Liver (tissue), 9 donors: ENCODE data around the gene THRAP3. TPM values are rescaled to one million over a fixed set of nuclear protein-coding genes. Genes with fewer than 3 reads are reported as not detected.

ENCODE experiments used
- DNase-seq: peaks from one replicate; pipeline ENCODE4 v3.0.0-alpha.2; 2017; ENCODE audit warnings: low spot score
- H3K27ac ChIP-seq, 2 donors: one replicate each; pipeline ENCODE4 v1.7.0; 2013; ENCODE audit warnings: inconsistent platforms in 2 of 2, low read length in 2 of 2, control low read depth in 1 of 2, low read depth in 1 of 2, mild to moderate bottlenecking in 1 of 2
- H3K27me3 ChIP-seq, 4 donors: one replicate each; pipeline versions ENCODE4 v1.6.1 to v1.7.0; 2013; ENCODE audit warnings: low read length in 3 of 4, inconsistent platforms in 1 of 4, mild to moderate bottlenecking in 1 of 4, moderate library complexity in 1 of 4; ENCODE audit not compliant: control insufficient read depth in 4 of 4, insufficient read depth in 4 of 4
- H3K36me3 ChIP-seq, 4 donors: one replicate each; pipeline versions ENCODE4 v1.6.1 to v1.7.0; 2013; ENCODE audit warnings: low read length in 3 of 4, mild to moderate bottlenecking in 3 of 4, low read depth in 1 of 4, moderate library complexity in 1 of 4; ENCODE audit not compliant: control insufficient read depth in 4 of 4, insufficient read depth in 3 of 4
- H3K4me1 ChIP-seq, 4 donors: one replicate each; pipeline versions ENCODE4 v1.6.1 to v1.7.0; 2013; ENCODE audit warnings: low read length in 3 of 4, mild to moderate bottlenecking in 3 of 4, moderate library complexity in 1 of 4; ENCODE audit not compliant: control insufficient read depth in 4 of 4, insufficient read depth in 4 of 4
- H3K4me3 ChIP-seq, 3 donors: one replicate each; pipeline versions ENCODE4 v1.6.1 to v1.7.0; 2013; ENCODE audit warnings: low read length in 3 of 3, control low read depth in 1 of 3, low read depth in 1 of 3, mild to moderate bottlenecking in 1 of 3
- H3K9ac ChIP-seq, 2 donors: one replicate each; pipeline ENCODE4 v1.7.0; 2013; ENCODE audit warnings: low read length in 2 of 2, mild to moderate bottlenecking in 2 of 2, moderate library complexity in 2 of 2, control low read depth in 1 of 2, low read depth in 1 of 2
- H3K9me3 ChIP-seq, 4 donors: one replicate each; pipeline versions ENCODE4 v1.6.1 to v1.7.0; 2013; ENCODE audit warnings: low read length in 3 of 4; ENCODE audit not compliant: control insufficient read depth in 4 of 4
- EGR1 ChIP-seq, 2 donors: IDR thresholded peaks; 2 replicates each; pipeline ENCODE4 v1.6.1; 2016 to 2018; ENCODE audit warnings: antibody characterized with exemption in 2 of 2, low read depth in 2 of 2
- FOXA1 ChIP-seq: IDR thresholded peaks from 2 replicates; pipeline ENCODE4 v1.6.1; 2016; ENCODE audit warnings: antibody characterized with exemption
- FOXA2 ChIP-seq: IDR thresholded peaks from 2 replicates; pipeline ENCODE4 v1.6.1; 2016; ENCODE audit warnings: antibody characterized with exemption
- GABPA ChIP-seq, 2 donors: IDR thresholded peaks in 1 of 2; conservative IDR thresholded peaks in 1 of 2; 2 replicates each; pipeline ENCODE4 v1.6.1; 2016; ENCODE audit warnings: antibody characterized with exemption in 2 of 2, mild to moderate bottlenecking in 1 of 2, moderate library complexity in 1 of 2
- HNF4A ChIP-seq, 2 donors: conservative IDR thresholded peaks; 2 replicates each; pipeline ENCODE4 v1.6.1; 2016; ENCODE audit warnings: antibody characterized with exemption in 2 of 2, mild to moderate bottlenecking in 2 of 2
- JUND ChIP-seq, 2 donors: IDR thresholded peaks; 2 replicates each; pipeline ENCODE4 v1.6.1; 2016; ENCODE audit warnings: antibody characterized with exemption in 2 of 2
- NR2F2 ChIP-seq: IDR thresholded peaks from 2 replicates; pipeline ENCODE4 v1.6.1; 2016; ENCODE audit warnings: antibody characterized with exemption
- RAD21 ChIP-seq, 2 donors: IDR thresholded peaks; 2 replicates each; pipeline ENCODE4 v1.6.1; 2016; ENCODE audit warnings: antibody characterized with exemption in 2 of 2, mild to moderate bottlenecking in 2 of 2
- RXRA ChIP-seq, 2 donors: IDR thresholded peaks; 2 replicates each; pipeline ENCODE4 v1.6.1; 2017 to 2018; ENCODE audit warnings: antibody characterized with exemption in 2 of 2, mild to moderate bottlenecking in 1 of 2
- SP1 ChIP-seq: IDR thresholded peaks from 2 replicates; pipeline ENCODE4 v1.6.1; 2018; ENCODE audit warnings: antibody characterized with exemption, mild to moderate bottlenecking
- TAF1 ChIP-seq: conservative IDR thresholded peaks from 2 replicates; pipeline ENCODE4 v1.6.1; 2016; ENCODE audit warnings: antibody characterized with exemption, mild to moderate bottlenecking
- YY1 ChIP-seq: IDR thresholded peaks from 2 replicates; pipeline ENCODE4 v1.6.1; 2016; ENCODE audit warnings: antibody characterized with exemption, mild to moderate bottlenecking
- WGBS: extraction: QIAGEN DNeasy Blood & Tissue Kit; methylation state at CpG from one replicate; pipeline ENCODE4 v1.1.7; 2013; 5-methylcytosine and 5-hydroxymethylcytosine counted together
- polyA plus RNA-seq, 2 donors: library from polyadenylated mRNA; stranded (reverse) in 1 of 2; unstranded in 1 of 2; fragments of 200-250 nt in 1 of 2; fragments of >200 nt in 1 of 2; fragmentation: Nextera tagmentation in 1 of 2; extraction: Ambion mirVana in 1 of 2; gene quantifications; one replicate each; pipeline versions ENCODE4 v1.2.1 to v1.2.3, GENCODE V29; 2013 to 2015
- total RNA-seq, 2 donors: library from RNA; depleted of rRNA; stranded (reverse); fragments of >200 nt; gene quantifications; one replicate each; pipeline ENCODE4 v1.2.3, GENCODE V29; 2014
- TF ChIP-seq, protein P1 (sequence below): fragments of 150-350 bp; IDR thresholded peaks from 2 replicates; pipeline ENCODE4 v1.5.1; 2017; ENCODE audit warnings: improper control_type of control experiment, low read depth, low read length; ENCODE audit not compliant: missing input control
- TF ChIP-seq, protein P2 (sequence below): IDR thresholded peaks from 2 replicates; pipeline ENCODE4 v1.6.1; 2016; ENCODE audit warnings: antibody characterized with exemption, mild to moderate bottlenecking
- TF ChIP-seq, protein P3 (sequence below): IDR thresholded peaks from 2 replicates; pipeline ENCODE4 v1.6.1; 2016; ENCODE audit warnings: antibody characterized with exemption
- TF ChIP-seq, protein P4 (sequence below): IDR thresholded peaks from 2 replicates; pipeline ENCODE4 v1.6.1; 2016; ENCODE audit warnings: antibody characterized with exemption
- TF ChIP-seq, protein P5 (sequence below): IDR thresholded peaks from 2 replicates; pipeline ENCODE4 v1.6.1; 2016; ENCODE audit warnings: antibody characterized with exemption
- donor health status: healthy.
- donor health status: healthy.
- donor health status: healthy.
- donor health status: healthy.
- donor health status: healthy.

Gene THRAP3
- total and polyA plus RNA-seq, 4 donors: 21.3 to 55.1 (median 45.8) TPM

DNA sequence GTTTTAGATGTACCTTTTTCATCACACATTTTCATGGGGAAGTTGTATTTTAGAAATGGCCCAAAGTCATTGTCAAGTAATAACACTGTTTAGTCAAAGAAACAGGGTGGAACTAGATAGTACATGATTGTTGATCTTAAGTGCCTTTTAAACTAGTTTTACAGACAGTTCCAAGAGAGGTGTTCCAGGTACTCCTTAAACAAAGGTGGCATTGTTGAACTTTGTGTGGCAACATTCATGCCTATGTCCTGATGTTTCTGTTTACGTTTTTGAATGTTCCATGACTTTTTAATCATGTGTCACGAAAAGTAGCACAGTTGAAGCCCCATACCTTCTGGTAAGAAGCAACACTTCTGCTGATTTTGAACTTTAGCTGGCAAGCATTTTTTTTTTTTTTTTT, 72.8 kb downstream of the THRAP3 start (continued):
- no peak for TF ChIP-seq FOXA1

DNA sequence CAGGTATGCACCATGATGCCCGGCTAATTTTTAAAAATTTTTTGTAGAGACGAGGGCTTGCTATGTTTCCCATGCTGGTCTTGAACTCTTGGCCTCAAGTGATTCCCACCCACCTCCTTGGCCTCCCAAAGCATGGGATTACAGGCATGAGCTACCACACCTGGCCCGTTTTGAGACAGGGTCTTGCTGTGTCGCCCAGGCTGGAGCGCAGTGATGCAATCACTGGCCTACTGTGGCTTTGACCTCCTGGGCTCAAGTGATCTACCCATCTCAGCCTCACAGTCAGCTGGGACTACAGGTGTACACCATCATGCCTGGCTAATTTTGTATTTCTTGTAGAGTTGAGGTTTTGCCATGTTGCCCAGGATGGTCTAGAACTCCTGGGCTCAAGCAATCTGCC, 74.4 kb downstream of the THRAP3 start:
- H3K27ac ChIP-seq: no peak overlapping the region

More for the DNA sequence above, 74.4 kb downstream of the THRAP3 start:
- Histone ChIP-seq H3K9me3 (no peaks in the 10 kb centered on the region), H3K4me1 (no peaks in the 10 kb centered on the region), H3K4me3 (no peak overlapping the region), H3K36me3 (peaks cover 15 to 77% (median 61%) of the 10 kb centered on the region in 4 donors), H3K9ac (no peak overlapping the region), H3K27me3 (no peaks in the 10 kb centered on the region)
- DNase-seq: no peak
- 93% methylated on average over 5 of the region's 5 CpGs for WGBS
- TF ChIP-seq, protein P1, sequence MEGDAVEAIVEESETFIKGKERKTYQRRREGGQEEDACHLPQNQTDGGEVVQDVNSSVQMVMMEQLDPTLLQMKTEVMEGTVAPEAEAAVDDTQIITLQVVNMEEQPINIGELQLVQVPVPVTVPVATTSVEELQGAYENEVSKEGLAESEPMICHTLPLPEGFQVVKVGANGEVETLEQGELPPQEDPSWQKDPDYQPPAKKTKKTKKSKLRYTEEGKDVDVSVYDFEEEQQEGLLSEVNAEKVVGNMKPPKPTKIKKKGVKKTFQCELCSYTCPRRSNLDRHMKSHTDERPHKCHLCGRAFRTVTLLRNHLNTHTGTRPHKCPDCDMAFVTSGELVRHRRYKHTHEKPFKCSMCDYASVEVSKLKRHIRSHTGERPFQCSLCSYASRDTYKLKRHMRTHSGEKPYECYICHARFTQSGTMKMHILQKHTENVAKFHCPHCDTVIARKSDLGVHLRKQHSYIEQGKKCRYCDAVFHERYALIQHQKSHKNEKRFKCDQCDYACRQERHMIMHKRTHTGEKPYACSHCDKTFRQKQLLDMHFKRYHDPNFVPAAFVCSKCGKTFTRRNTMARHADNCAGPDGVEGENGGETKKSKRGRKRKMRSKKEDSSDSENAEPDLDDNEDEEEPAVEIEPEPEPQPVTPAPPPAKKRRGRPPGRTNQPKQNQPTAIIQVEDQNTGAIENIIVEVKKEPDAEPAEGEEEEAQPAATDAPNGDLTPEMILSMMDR: no peak
- TF ChIP-seq, protein P2, sequence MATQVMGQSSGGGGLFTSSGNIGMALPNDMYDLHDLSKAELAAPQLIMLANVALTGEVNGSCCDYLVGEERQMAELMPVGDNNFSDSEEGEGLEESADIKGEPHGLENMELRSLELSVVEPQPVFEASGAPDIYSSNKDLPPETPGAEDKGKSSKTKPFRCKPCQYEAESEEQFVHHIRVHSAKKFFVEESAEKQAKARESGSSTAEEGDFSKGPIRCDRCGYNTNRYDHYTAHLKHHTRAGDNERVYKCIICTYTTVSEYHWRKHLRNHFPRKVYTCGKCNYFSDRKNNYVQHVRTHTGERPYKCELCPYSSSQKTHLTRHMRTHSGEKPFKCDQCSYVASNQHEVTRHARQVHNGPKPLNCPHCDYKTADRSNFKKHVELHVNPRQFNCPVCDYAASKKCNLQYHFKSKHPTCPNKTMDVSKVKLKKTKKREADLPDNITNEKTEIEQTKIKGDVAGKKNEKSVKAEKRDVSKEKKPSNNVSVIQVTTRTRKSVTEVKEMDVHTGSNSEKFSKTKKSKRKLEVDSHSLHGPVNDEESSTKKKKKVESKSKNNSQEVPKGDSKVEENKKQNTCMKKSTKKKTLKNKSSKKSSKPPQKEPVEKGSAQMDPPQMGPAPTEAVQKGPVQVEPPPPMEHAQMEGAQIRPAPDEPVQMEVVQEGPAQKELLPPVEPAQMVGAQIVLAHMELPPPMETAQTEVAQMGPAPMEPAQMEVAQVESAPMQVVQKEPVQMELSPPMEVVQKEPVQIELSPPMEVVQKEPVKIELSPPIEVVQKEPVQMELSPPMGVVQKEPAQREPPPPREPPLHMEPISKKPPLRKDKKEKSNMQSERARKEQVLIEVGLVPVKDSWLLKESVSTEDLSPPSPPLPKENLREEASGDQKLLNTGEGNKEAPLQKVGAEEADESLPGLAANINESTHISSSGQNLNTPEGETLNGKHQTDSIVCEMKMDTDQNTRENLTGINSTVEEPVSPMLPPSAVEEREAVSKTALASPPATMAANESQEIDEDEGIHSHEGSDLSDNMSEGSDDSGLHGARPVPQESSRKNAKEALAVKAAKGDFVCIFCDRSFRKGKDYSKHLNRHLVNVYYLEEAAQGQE: no peak
- no peak for TF ChIP-seq NR2F2
- no peak for TF ChIP-seq JUND (IDR thresholded peaks at IDR 0.05)
- no peak for TF ChIP-seq FOXA1
- TF ChIP-seq RAD21 (IDR thresholded peaks at IDR 0.05): no peak
- TF ChIP-seq FOXA2: no peak
- TF ChIP-seq, protein P3, sequence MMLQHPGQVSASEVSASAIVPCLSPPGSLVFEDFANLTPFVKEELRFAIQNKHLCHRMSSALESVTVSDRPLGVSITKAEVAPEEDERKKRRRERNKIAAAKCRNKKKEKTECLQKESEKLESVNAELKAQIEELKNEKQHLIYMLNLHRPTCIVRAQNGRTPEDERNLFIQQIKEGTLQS: no peak
- TF ChIP-seq, protein P4, sequence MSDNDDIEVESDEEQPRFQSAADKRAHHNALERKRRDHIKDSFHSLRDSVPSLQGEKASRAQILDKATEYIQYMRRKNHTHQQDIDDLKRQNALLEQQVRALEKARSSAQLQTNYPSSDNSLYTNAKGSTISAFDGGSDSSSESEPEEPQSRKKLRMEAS: no peak
- no peak for TF ChIP-seq RXRA (IDR thresholded peaks at IDR 0.05)
- no peak for TF ChIP-seq TAF1
- TF ChIP-seq EGR1 (IDR thresholded peaks at IDR 0.05; ENCODE audit: low read depth in 2 of 2): no peak
- TF ChIP-seq HNF4A (conservative IDR thresholded peaks at IDR 0.05): no peak
- TF ChIP-seq SP1: no peak
- TF ChIP-seq YY1: no peak
- no peak for TF ChIP-seq GABPA (IDR thresholded peaks at IDR 0.05 in 1 of 2, conservative IDR thresholded peaks at IDR 0.05 in 1 of 2)
- TF ChIP-seq, protein P5, sequence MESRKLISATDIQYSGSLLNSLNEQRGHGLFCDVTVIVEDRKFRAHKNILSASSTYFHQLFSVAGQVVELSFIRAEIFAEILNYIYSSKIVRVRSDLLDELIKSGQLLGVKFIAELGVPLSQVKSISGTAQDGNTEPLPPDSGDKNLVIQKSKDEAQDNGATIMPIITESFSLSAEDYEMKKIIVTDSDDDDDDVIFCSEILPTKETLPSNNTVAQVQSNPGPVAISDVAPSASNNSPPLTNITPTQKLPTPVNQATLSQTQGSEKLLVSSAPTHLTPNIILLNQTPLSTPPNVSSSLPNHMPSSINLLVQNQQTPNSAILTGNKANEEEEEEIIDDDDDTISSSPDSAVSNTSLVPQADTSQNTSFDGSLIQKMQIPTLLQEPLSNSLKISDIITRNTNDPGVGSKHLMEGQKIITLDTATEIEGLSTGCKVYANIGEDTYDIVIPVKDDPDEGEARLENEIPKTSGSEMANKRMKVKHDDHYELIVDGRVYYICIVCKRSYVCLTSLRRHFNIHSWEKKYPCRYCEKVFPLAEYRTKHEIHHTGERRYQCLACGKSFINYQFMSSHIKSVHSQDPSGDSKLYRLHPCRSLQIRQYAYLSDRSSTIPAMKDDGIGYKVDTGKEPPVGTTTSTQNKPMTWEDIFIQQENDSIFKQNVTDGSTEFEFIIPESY: no peak
